Brain microvascular endothelial cell (primary cell): Measurements from ENCODE around the gene C2orf81.
"Not testable (repeated sequence)": the region's sequence is repeated elsewhere in the genome, so short reads cannot be mapped to it uniquely, and the experiment has no call there.

Experiments used
- DNase-seq: peaks from one replicate; pipeline ENCODE4 v3.0.0-alpha.2; 2020
- H3K27ac ChIP-seq: fragments of 250-450 bp; sonication (Bioruptor Pico); 2 replicates; pipeline ENCODE4 v1.5.1; 2020; ENCODE audit warnings: mild to moderate bottlenecking, moderate library complexity
- H3K27me3 ChIP-seq: fragments of 250-450 bp; sonication (Bioruptor Pico); replicated peaks from 2 replicates; pipeline ENCODE4 v1.5.1; 2020; ENCODE audit warnings: mild to moderate bottlenecking
- H3K36me3 ChIP-seq: fragments of 250-450 bp; sonication (Bioruptor Pico); replicated peaks from 2 replicates; pipeline ENCODE4 v1.5.1; 2020; ENCODE audit warnings: mild to moderate bottlenecking
- H3K4me3 ChIP-seq: 2 replicates; pipeline ENCODE4 v1.5.1; 2011; ENCODE audit warnings: low read depth, mild to moderate bottlenecking, control low read depth, low read length, moderate library complexity
- CTCF ChIP-seq: IDR thresholded peaks from 2 replicates; pipeline ENCODE4 v1.5.1; 2011; ENCODE audit warnings: low read depth, mild to moderate bottlenecking, moderate library complexity, low read length, control low read depth, inconsistent platforms; ENCODE audit errors: missing control alignments
- in situ Hi-C: cut with HindIII; loops from 2 replicates; pipeline ENCODE4 v1.10.0; 2017; ENCODE audit warnings: low sequenced_read_pairs, low pct_ligation_motif_present

Gene C2orf81

GRCh38 chr2:74424139-74424992, 2.9 kb upstream of the C2orf81 start:
- no peak for TF ChIP-seq CTCF
- Histone ChIP-seq H3K4me3 (no peak overlapping the region), H3K36me3 (peaks cover 33% of the 10 kb centered on the region), H3K27me3 (no peaks in the 10 kb centered on the region), H3K27ac (no peak overlapping the region)
- DNase-seq, result no peak
- in situ Hi-C loops, result no loop called here

GRCh38 chr2:74423231-74424095, 2.0 kb upstream of the C2orf81 start:
- in situ Hi-C loops, result no loop called here
- DNase-seq, result no peak
- no peak for TF ChIP-seq CTCF
- no peaks in the 10 kb centered on the region for H3K27me3 ChIP-seq
- H3K36me3 ChIP-seq, result peaks cover 25% of the 10 kb centered on the region
- no peak overlapping the region for H3K27ac ChIP-seq
- no peak overlapping the region for H3K4me3 ChIP-seq

GRCh38 chr2:74420443-74421103, 846 bp downstream of the C2orf81 start:
- H3K4me3 ChIP-seq, H3K36me3 ChIP-seq, H3K27me3 ChIP-seq, in situ Hi-C loops, H3K27ac ChIP-seq, DNase-seq: not testable (repeated sequence)

GRCh38 chr2:74420006-74420405, 1.4 kb downstream of the C2orf81 start:
- no peaks in the 10 kb centered on the region for H3K36me3 ChIP-seq
- no peak for TF ChIP-seq CTCF
- H3K27me3 ChIP-seq, result no peaks in the 10 kb centered on the region
- no peak overlapping the region for H3K27ac ChIP-seq
- in situ Hi-C loops, result no loop called here
- DNase-seq, result no peak
- no peak overlapping the region for H3K4me3 ChIP-seq

- Histone ChIP-seq H3K36me3 (no peaks in the 10 kb centered on the region), H3K27me3 (no peaks in the 10 kb centered on the region), H3K27ac (no peak overlapping the region), H3K4me3 (no peak overlapping the region)
- in situ Hi-C loops, result no loop called here
- no peak for DNase-seq
- no peak for TF ChIP-seq CTCF
Measured at GRCh38 chr2:74419345-74419744, 2.1 kb downstream of the C2orf81 start.

GRCh38 chr2:74418312-74418711, 3.1 kb downstream of the C2orf81 start:
- DNase-seq, result no peak
- in situ Hi-C loops, result no loop called here
- no peaks in the 10 kb centered on the region for H3K27me3 ChIP-seq
- TF ChIP-seq CTCF, result no peak
- no peak overlapping the region for H3K27ac ChIP-seq
- H3K36me3 ChIP-seq, result no peaks in the 10 kb centered on the region
- no peak overlapping the region for H3K4me3 ChIP-seq
